Measurements from ENCODE around the gene NHSL2.
A peak's percentile ranks its signal among the peaks of the same experiment; 100 is the strongest.

Gene NHSL2

GRCh38 chrX:72094894-72095293 is 184.2 kb downstream of the NHSL2 start:
- Histone ChIP-seq H3K4me1 (ENCODE audit: control extremely low read depth in 1 of 4, control insufficient read depth in 4 of 4, insufficient read depth in 4 of 4, low read length in 3 of 4) (peaks cover 11 to 43% (median 29%) of the 10 kb centered on the region in 4 experiments), H3K27me3 (replicated peaks in 2 of 5; ENCODE audit: control insufficient read depth in 4 of 5, insufficient read depth in 5 of 5, low read length in 4 of 5) (peaks cover 0 to 10% (median 0%) of the 10 kb centered on the region in 5 experiments), H3K9me3 (ENCODE audit: control extremely low read depth in 1 of 5, control insufficient read depth in 4 of 5, insufficient read depth in 2 of 5, low read depth in 1 of 5, low read length in 4 of 5) (no peaks in the 10 kb centered on the region), H3K4me3 (ENCODE audit: control insufficient read depth in 1 of 7, extremely low read depth in 1 of 7, insufficient read depth in 4 of 7, low read depth in 2 of 7, low read length in 6 of 7) (no peak overlapping the region), H3K36me3 (ENCODE audit: control insufficient read depth in 4 of 4, insufficient read depth in 4 of 4, low read length in 3 of 4) (no peaks in the 10 kb centered on the region), H3K27ac (ENCODE audit: insufficient read depth in 1 of 2, low read depth in 1 of 2, low read length in 2 of 2, poor library complexity in 1 of 2, severe bottlenecking in 2 of 2) (peak overlapping the region in 1 of 2 experiments; percentile 41)
- POLR2A ChIA-PET = no interaction called here
- peak; percentile 86 to 94 (median 93) for DNase-seq
- CTCF ChIA-PET = interaction anchor here (0.8 to 1.7 kb wide), 6 partner anchors 9 to 76 kb away, joined by 3 to 6 read pairs (median 4); no protein-coding TSS in a partner anchor
- WGBS (ENCODE audit: insufficient coverage) = 18% methylated on average over 3 of the region's 4 CpGs

DNA sequence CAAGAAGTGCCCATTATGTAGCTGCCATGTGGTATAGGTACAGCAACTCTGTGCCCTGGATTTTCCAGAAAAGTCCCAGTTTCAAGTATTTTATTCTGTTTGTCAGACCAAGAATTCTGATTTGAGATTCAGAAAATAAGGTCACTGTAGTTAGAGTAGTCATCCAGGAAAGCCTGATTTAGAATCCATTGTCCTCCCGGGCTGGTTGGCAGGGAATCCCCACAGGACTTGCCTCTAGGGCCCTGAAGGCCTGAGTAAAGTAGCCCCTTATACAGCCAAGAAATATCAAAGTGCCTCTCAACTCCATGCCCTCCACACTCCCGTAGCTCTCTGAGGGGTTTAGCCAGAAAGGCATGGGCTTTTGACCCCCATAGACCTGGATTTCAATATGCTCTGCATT is 184.7 kb downstream of the NHSL2 start:
- peaks cover 0 to 10% (median 0%) of the 10 kb centered on the region in 5 experiments for H3K27me3 ChIP-seq (replicated peaks in 2 of 5; ENCODE audit: control insufficient read depth in 4 of 5, insufficient read depth in 5 of 5, low read length in 4 of 5)
- CTCF ChIA-PET = interaction anchor here (0.8 to 1.7 kb wide), 6 partner anchors 10 to 77 kb away, joined by 3 to 6 read pairs (median 4); no protein-coding TSS in a partner anchor
- peak overlapping the region in 1 of 2 experiments; percentile 41 for H3K27ac ChIP-seq (ENCODE audit: insufficient read depth in 1 of 2, low read depth in 1 of 2, low read length in 2 of 2, poor library complexity in 1 of 2, severe bottlenecking in 2 of 2)
- peaks cover 11 to 48% (median 34%) of the 10 kb centered on the region in 4 experiments for H3K4me1 ChIP-seq (ENCODE audit: control extremely low read depth in 1 of 4, control insufficient read depth in 4 of 4, insufficient read depth in 4 of 4, low read length in 3 of 4)
- H3K9me3 ChIP-seq (ENCODE audit: control extremely low read depth in 1 of 5, control insufficient read depth in 4 of 5, insufficient read depth in 2 of 5, low read depth in 1 of 5, low read length in 4 of 5) = no peaks in the 10 kb centered on the region
- no peak overlapping the region for H3K4me3 ChIP-seq (ENCODE audit: control insufficient read depth in 1 of 7, extremely low read depth in 1 of 7, insufficient read depth in 4 of 7, low read depth in 2 of 7, low read length in 6 of 7)
- no peaks in the 10 kb centered on the region for H3K36me3 ChIP-seq (ENCODE audit: control insufficient read depth in 4 of 4, insufficient read depth in 4 of 4, low read length in 3 of 4)
- POLR2A ChIA-PET = no interaction called here
- DNase-seq = no peak
- 14% methylated on average over 1 of the region's 2 CpGs for WGBS (ENCODE audit: insufficient coverage)

- CTCF ChIA-PET = interaction anchor here (1.0 to 1.7 kb wide), 4 partner anchors 16 to 39 kb away, joined by 3 to 5 read pairs (median 3); no protein-coding TSS in a partner anchor
- DNase-seq = peak in 2 of 3 donors; percentile 72 to 77
Observed at GRCh38 chrX:72097098-72097497, 186.5 kb downstream of the NHSL2 start.

DNA sequence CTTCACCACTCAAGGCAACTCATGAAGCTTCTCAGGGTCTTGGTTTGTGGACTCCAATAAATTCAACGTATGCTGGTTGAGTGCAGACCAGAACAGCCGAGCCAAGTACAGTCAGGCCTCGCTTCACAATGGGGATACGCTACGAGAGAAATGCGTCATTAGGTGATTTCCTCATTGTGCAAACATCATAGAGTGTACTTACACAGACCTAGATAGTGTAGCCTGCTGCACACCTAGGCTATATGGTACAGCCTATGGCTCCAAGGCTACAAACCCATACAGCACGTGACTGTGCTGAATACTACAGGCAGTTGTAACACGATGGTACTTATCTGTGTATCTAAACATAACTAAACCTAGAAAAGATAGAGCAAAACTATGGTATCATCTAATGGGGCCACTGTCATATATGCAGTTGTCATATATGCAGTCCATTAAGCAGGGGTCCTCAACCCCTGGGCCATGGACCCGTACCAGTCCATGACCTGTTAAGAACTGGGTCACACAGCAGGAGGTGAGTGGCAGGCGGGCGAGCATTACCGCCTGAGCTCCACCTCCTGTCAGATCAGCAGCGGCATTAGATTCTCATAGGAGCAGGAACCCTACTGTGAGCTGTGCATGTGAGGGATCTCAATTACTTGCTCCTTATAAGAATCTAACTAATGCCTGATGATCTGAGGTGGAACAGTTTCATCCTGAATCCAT is 189.6 kb downstream of the NHSL2 start:
- 74% methylated on average over 11 of the region's 13 CpGs for WGBS (ENCODE audit: insufficient coverage)
- Histone ChIP-seq H3K27me3 (replicated peaks in 2 of 5; ENCODE audit: control insufficient read depth in 4 of 5, insufficient read depth in 5 of 5, low read length in 4 of 5) (peaks cover 0 to 24% (median 0%) of the 10 kb centered on the region in 5 experiments), H3K4me3 (ENCODE audit: control insufficient read depth in 1 of 7, extremely low read depth in 1 of 7, insufficient read depth in 4 of 7, low read depth in 2 of 7, low read length in 6 of 7) (no peak overlapping the region), H3K4me1 (ENCODE audit: control extremely low read depth in 1 of 4, control insufficient read depth in 4 of 4, insufficient read depth in 4 of 4, low read length in 3 of 4) (peaks cover 16 to 83% (median 61%) of the 10 kb centered on the region in 4 experiments), H3K9me3 (ENCODE audit: control extremely low read depth in 1 of 5, control insufficient read depth in 4 of 5, insufficient read depth in 2 of 5, low read depth in 1 of 5, low read length in 4 of 5) (no peaks in the 10 kb centered on the region), H3K27ac (ENCODE audit: insufficient read depth in 1 of 2, low read depth in 1 of 2, low read length in 2 of 2, poor library complexity in 1 of 2, severe bottlenecking in 2 of 2) (no peak overlapping the region), H3K36me3 (ENCODE audit: control insufficient read depth in 4 of 4, insufficient read depth in 4 of 4, low read length in 3 of 4) (no peaks in the 10 kb centered on the region)
- DNase-seq = no peak
- POLR2A ChIA-PET = no interaction called here
- CTCF ChIA-PET = interaction anchor here (1.5 to 2.7 kb wide), 3 partner anchors 11 to 82 kb away, joined by 3 to 9 read pairs (median 4); no protein-coding TSS in a partner anchor

More at GRCh38 chrX:72097098-72097497, 186.5 kb downstream of the NHSL2 start:
- H3K27ac ChIP-seq (ENCODE audit: insufficient read depth in 1 of 2, low read depth in 1 of 2, low read length in 2 of 2, poor library complexity in 1 of 2, severe bottlenecking in 2 of 2) = peak overlapping the region in 1 of 2 experiments; percentile 8
- H3K27me3 ChIP-seq (replicated peaks in 2 of 5; ENCODE audit: control insufficient read depth in 4 of 5, insufficient read depth in 5 of 5, low read length in 4 of 5) = peaks cover 0 to 10% (median 0%) of the 10 kb centered on the region in 5 experiments
- 14% methylated on average over 2 of the region's 3 CpGs for WGBS (ENCODE audit: insufficient coverage)
- no peaks in the 10 kb centered on the region for H3K9me3 ChIP-seq (ENCODE audit: control extremely low read depth in 1 of 5, control insufficient read depth in 4 of 5, insufficient read depth in 2 of 5, low read depth in 1 of 5, low read length in 4 of 5)
- no peaks in the 10 kb centered on the region for H3K36me3 ChIP-seq (ENCODE audit: control insufficient read depth in 4 of 4, insufficient read depth in 4 of 4, low read length in 3 of 4)
- POLR2A ChIA-PET = no interaction called here
- peaks cover 13 to 62% (median 47%) of the 10 kb centered on the region in 4 experiments for H3K4me1 ChIP-seq (ENCODE audit: control extremely low read depth in 1 of 4, control insufficient read depth in 4 of 4, insufficient read depth in 4 of 4, low read length in 3 of 4)
- peak overlapping the region in 2 of 7 experiments; percentile 28 to 33 for H3K4me3 ChIP-seq (ENCODE audit: control insufficient read depth in 1 of 7, extremely low read depth in 1 of 7, insufficient read depth in 4 of 7, low read depth in 2 of 7, low read length in 6 of 7)

GRCh38 chrX:72100824-72101351 is 190.2 kb downstream of the NHSL2 start:
- Histone ChIP-seq H3K36me3 (ENCODE audit: control insufficient read depth in 4 of 4, insufficient read depth in 4 of 4, low read length in 3 of 4) (no peaks in the 10 kb centered on the region), H3K27ac (ENCODE audit: insufficient read depth in 1 of 2, low read depth in 1 of 2, low read length in 2 of 2, poor library complexity in 1 of 2, severe bottlenecking in 2 of 2) (peak overlapping the region in 1 of 2 experiments; percentile 43), H3K9me3 (ENCODE audit: control extremely low read depth in 1 of 5, control insufficient read depth in 4 of 5, insufficient read depth in 2 of 5, low read depth in 1 of 5, low read length in 4 of 5) (no peaks in the 10 kb centered on the region), H3K4me3 (ENCODE audit: control insufficient read depth in 1 of 7, extremely low read depth in 1 of 7, insufficient read depth in 4 of 7, low read depth in 2 of 7, low read length in 6 of 7) (peak overlapping the region in 5 of 7 experiments; percentile 37 to 71 (median 59)), H3K4me1 (ENCODE audit: control extremely low read depth in 1 of 4, control insufficient read depth in 4 of 4, insufficient read depth in 4 of 4, low read length in 3 of 4) (peaks cover 16 to 82% (median 58%) of the 10 kb centered on the region in 4 experiments), H3K27me3 (replicated peaks in 2 of 5; ENCODE audit: control insufficient read depth in 4 of 5, insufficient read depth in 5 of 5, low read length in 4 of 5) (peaks cover 0 to 22% (median 0%) of the 10 kb centered on the region in 5 experiments)
- POLR2A ChIA-PET = no interaction called here
- CTCF ChIA-PET = interaction anchor here (0.8 to 2.7 kb wide), 6 partner anchors 11 to 83 kb away, joined by 3 to 9 read pairs (median 4); no protein-coding TSS in a partner anchor
- peak; percentile 90 to 98 (median 98) for DNase-seq
- 23% methylated on average over 7 of the region's 9 CpGs for WGBS (ENCODE audit: insufficient coverage)

- H3K27me3 ChIP-seq (replicated peaks in 2 of 5; ENCODE audit: control insufficient read depth in 4 of 5, insufficient read depth in 5 of 5, low read length in 4 of 5) = peaks cover 0 to 22% (median 0%) of the 10 kb centered on the region in 5 experiments
- ChIA-PET CTCF (interaction anchor here (0.8 to 2.7 kb wide), 7 partner anchors 10 to 83 kb away, joined by 3 to 9 read pairs (median 3); no protein-coding TSS in a partner anchor), POLR2A (no interaction called here)
- H3K4me1 ChIP-seq (ENCODE audit: control extremely low read depth in 1 of 4, control insufficient read depth in 4 of 4, insufficient read depth in 4 of 4, low read length in 3 of 4) = peaks cover 16 to 79% (median 53%) of the 10 kb centered on the region in 4 experiments
- peak overlapping the region in 1 of 2 experiments; percentile 43 for H3K27ac ChIP-seq (ENCODE audit: insufficient read depth in 1 of 2, low read depth in 1 of 2, low read length in 2 of 2, poor library complexity in 1 of 2, severe bottlenecking in 2 of 2)
- peak overlapping the region in 6 of 7 experiments; percentile 17 to 71 (median 52) for H3K4me3 ChIP-seq (ENCODE audit: control insufficient read depth in 1 of 7, extremely low read depth in 1 of 7, insufficient read depth in 4 of 7, low read depth in 2 of 7, low read length in 6 of 7)
- peak in 2 of 3 donors; percentile 57 to 60 for DNase-seq
- H3K36me3 ChIP-seq (ENCODE audit: control insufficient read depth in 4 of 4, insufficient read depth in 4 of 4, low read length in 3 of 4) = no peaks in the 10 kb centered on the region
- WGBS (ENCODE audit: insufficient coverage) = 18% methylated on average over 3 of the region's 4 CpGs
- no peaks in the 10 kb centered on the region for H3K9me3 ChIP-seq (ENCODE audit: control extremely low read depth in 1 of 5, control insufficient read depth in 4 of 5, insufficient read depth in 2 of 5, low read depth in 1 of 5, low read length in 4 of 5)
Observed at GRCh38 chrX:72101597-72102037, 191.0 kb downstream of the NHSL2 start.
